Measurements from ENCODE around the gene TEC.
A peak's percentile ranks its signal among the peaks of the same experiment; 100 is the strongest.
"Not testable (repeated sequence)": the region's sequence is repeated elsewhere in the genome, so short reads cannot be mapped to it uniquely, and the experiment has no call there.

The TEC gene

DNA sequence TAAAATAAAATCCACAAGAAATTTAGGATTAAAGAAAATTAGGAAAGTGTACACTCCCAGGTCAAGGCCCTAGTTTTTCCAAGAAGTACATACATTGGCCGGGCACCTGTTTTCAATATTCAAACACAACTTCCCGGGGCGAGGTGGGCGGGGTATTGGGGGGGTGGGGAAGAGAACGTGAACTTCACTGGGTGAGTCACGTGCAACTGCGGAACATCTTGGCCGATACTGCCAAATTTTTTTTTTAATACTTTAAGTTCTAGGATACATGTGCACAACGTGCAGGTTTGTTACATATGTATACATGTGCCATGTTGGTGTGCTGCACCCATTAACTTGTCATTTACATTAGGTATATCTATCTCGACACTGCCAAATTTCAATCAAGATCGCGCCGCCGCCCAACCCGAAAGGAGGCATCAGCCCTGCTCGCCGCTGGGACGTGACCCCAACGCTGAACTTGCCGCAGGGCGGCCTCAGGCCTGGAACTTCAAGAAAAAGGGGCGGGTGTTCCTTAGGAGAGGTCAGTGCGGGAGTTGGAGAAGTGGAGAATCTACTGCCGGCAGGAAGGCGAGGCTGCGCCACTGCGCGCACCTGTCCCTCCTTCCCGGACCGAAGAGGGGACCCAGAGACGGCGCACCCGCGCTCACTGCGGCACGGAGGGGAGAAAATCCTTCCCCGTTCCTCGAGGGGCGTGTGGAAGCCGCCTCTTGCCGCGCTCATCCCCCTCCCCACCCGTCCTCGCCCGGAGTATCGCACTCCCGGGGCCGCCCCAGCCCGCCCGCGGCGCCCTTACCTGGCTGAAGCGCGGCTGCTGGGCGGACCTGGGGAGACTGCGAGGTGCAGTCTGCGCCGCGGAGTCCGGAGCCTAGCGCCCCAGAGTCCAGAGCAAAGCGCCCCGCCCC is at the start of gene TEC:
TEC (minus strand) TSS at position 883 of the 905 bp plus-strand sequence. CDS start 41,224 bp downstream, outside the sequence.
- peak; percentile 15 for DNase-seq

GRCh38 chr4:48315728-48316630 is 46.3 kb upstream of the TEC start:
- DNase-seq = peak; percentile 70

DNA sequence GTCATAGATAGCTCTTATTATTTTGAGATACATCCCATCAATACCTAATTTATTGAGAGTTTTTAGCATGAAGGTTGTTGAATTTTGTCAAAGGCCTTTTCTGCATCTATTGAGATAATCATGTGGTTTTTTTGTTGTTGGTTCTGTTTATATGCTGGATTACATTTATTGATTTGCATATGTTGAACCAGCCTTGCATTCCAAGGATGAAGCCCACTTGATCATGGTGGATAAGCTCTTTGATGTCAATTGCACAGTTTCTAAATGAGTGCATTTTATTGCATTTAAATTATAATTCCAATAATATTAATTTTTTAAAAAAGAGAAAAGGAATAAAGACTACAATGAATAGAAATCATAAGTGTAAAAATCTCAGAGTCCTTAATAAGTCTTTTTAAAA is 45.1 kb upstream of the TEC start:
- not testable (repeated sequence) for DNase-seq

DNA sequence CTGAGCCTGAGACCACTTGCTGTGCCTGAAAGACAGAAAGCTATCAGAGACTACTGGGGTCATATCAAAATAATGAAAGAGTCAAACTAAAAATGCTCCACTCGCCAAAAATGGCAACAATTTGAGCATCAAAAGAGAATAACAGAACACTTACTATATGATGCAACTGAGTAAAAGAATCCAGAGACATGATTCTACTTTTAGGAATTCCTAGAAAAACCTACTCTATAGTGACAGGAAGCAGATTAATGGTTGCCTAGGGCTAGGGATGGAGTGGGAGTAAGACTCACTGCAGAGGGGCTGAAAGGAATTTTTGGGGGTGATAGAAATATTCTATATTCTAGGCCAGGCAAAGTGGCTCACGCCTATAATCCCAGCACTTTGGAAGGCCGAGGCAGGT is 42.3 kb upstream of the TEC start:
- peak; percentile 57 for DNase-seq

DNA sequence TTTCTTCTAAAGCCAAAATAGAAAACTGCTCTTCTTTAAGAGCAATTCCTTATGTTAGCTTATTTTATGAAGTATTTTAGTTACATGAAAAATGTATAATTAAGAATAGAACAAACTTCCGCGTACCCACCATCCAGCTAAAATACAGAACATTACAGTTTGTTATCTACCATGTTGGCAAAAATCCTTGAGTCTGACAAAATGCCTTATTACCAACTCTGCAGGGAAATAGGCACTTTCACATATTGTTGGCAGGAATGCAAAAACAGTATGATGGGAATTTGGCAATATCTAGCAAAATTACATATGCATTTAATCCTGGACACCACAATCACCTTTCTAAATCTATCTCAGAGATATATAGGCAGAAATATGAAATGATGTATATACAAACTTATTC is 39.3 kb upstream of the TEC start:
- DNase-seq = no peak

GRCh38 chr4:48307528-48307927 is 37.9 kb upstream of the TEC start:
- DNase-seq = no peak

DNA sequence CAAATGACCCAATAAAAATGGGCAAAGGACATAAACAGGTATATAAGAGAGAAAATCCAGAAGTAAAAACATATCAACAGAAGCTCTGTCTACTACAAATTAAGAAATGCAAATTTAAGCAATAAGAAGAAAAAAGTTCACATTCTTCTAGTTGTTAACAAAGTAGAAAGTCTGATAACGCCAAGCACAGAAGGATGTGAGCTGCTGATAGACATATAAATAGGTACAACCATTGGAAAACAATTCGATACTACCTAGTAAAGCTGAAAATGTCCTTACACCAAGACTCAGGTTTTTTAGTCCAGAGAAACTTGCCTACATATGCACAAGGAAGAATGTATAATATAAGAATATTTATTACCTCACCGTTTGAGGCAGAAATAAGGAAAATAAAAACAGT is 35.9 kb upstream of the TEC start:
- no peak for DNase-seq

- peak; percentile 54 for DNase-seq
These were observed 30.4 kb upstream of the TEC start for GRCh38 chr4:48300004-48300403.

DNA sequence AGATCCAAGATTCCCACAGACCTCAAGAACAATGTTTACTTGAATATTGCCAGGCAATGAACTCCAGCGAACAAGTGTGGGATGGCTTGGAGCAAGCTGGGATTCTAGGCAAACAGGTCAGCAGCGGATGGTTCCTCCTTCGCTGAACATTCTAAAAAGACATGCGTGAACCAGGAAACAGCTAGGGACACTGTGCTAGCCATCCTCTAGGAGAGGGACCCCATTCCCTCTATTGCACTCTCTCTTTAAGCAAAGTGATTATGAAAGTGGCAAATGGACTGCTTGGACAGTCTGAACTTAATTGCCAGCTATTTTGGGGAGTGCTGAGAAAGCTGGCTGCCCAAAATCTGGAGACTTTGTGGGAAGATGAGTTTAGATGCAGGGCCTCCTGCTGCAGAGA is 29.9 kb upstream of the TEC start:
- DNase-seq = no peak

- DNase-seq = no peak
These were observed 27.7 kb upstream of the TEC start for GRCh38 chr4:48297256-48297846.

- no peak for DNase-seq
These were observed 26.7 kb upstream of the TEC start for GRCh38 chr4:48296365-48296764.

- peak; percentile 21 for DNase-seq
These were observed 25.5 kb upstream of the TEC start for GRCh38 chr4:48295116-48295515.

- not testable (repeated sequence) for DNase-seq
These were observed 22.7 kb upstream of the TEC start for GRCh38 chr4:48292218-48292790.

DNA sequence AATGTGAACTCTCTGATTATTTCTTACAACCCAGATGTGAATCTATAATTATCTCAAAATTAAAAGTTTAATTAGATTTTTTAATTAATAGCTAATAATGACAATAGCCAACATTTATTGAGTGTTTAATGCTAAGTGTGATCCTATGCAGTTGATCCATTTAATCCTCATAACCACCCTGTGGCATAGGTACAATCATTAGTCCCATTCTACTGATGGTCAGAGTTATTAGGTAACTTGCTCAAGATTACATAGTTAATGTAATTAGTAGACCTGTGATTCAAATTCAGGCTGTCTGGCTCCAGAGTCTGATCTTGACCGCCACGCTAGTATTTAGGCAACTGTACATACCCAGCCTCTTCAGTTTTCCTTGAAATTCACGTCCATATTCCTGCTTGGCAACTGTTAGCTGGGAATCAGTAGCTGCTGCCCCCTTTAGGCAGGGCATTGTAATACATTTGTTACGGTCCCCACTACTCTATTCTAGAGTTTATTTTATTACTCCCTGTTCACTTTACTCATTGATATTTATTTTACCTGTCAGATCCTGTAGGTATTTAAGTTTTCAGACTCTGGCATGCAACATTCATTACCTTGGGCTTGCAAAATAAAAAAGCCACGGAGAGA is 20.6 kb upstream of the TEC start:
- DNase-seq = no peak

DNA sequence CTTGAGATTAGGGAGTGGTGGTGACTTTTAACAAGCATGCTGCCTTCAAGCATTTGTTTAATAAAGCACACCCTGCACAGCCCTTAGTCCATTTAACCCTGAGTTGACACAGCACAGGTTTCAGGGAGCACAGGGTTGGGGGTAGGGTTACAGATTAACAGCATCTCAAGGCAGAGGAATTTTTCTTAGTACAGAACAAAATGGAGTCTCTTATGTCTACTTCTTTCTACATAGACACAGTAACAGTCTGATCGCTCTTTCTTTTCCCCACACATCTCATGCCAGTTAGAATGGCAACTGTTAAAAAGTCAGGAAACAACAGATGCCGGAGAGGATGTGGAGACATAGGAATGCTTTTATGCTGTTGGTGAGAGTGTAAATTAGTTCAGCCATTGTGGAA is 16.4 kb upstream of the TEC start:
- not testable (repeated sequence) for DNase-seq

GRCh38 chr4:48285640-48286039 is 16.0 kb upstream of the TEC start:
- DNase-seq = not testable (repeated sequence)

GRCh38 chr4:48275686-48276085 is 6.0 kb upstream of the TEC start:
- DNase-seq = no peak

DNA sequence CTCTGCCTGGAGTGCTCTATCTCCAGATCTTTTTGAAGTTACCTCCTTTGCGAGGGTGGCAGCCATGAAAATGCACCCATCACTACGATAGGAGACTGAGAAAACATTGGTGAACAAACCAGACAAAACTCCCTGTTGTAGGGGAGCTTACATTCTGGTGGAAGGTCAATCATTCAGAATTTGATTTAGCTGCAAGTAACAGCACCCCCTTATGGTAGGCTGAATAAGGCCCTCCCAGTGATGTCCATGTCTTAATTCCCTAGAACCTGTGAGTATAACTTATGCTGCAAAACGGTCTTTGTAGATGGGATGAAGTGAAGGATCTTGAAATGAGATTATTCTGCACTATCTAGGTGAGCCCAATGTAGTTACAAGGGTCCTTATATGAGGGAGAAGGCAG is 5.6 kb upstream of the TEC start:
- DNase-seq = no peak

- DNase-seq = no peak
These were observed 2.0 kb upstream of the TEC start for GRCh38 chr4:48271626-48272025.

DNA sequence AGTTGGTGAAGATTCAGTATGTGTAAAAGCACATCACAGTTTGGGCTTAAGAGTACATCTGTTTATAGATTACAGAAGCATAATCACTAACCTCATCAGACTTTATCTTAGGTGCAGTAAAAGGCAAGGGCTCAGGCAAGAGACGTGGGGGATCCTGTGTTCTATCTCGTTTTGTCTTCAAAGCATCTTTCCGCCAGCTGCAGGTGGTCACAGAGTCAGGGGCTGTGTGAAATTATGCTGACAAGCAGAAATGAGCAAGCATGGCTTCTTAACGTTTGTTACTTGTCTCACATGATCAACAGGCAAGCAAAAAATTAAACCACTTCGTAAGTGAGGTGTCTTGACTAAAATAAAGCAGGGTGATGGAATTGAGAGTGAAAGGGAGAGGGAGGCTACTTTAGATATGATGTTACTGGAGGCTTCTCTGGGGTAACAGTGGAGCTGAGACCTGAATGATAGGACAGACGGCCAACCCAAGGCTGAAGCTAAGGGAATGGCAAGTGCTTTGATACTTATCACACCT is 1.4 kb upstream of the TEC start:
- DNase-seq = no peak

DNA sequence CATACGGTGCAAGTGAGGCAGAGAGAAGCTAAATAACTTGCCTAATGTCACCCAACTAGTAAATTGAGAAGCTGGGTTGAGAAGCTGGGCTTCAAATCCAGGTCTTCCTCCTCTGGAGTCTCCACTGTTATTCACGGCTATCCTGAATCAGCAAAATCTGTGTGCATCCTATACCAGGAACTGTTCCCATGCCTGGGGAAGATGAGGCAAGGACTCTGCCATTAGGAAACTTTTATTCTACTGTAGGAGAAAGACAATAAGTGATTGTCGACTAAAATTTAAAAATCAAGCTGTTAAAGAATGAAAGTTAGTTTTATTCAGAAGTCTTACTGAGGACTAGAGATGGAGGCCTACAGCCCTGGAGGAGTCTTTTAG is 872 bp upstream of the TEC start:
- DNase-seq = no peak

- peak; percentile 52 for DNase-seq
These were observed 354 bp upstream of the TEC start for GRCh38 chr4:48269861-48270522.
